Kidney glomerular epithelial cell (primary cell): ENCODE measurements around the gene PLXNB3.
"Not testable (repeated sequence)": the region's sequence is repeated elsewhere in the genome, so short reads cannot be mapped to it uniquely, and the experiment has no call there.

Experiments used
- DNase-seq: peaks from one replicate; lab custom pipeline; 2025; lab: John Stamatoyannopoulos, UW

Gene PLXNB3

GRCh38 chrX:153763989-153764755 lies at the start of gene PLXNB3:
PLXNB3 (plus strand) TSS chrX:153764249; CDS start chrX:153765536, 1,287 bp downstream.
- DNase-seq: peak; percentile 22

- DNase-seq: no peak
Observed at GRCh38 chrX:153714256-153714655, 49.8 kb upstream of the PLXNB3 start.

DNA sequence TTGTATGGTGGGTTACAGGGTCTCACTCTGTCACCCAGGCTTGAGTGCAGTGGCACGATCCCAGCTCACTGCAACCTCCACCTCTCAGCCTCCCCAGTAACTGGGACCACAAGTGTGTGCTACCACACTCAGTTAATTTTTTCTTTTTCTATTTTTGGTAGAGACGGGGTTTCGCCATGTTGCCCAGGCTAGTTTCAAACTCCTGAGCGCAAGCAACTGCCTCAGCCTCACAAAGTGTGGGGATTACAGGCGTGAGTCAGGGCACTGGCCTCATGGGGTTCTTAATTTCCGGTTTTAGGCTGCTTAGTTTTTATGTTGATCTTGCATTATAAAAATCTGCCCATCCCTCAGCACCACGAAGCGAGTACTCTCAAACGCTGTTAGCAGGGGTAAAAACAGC lies 46.6 kb upstream of the PLXNB3 start:
- no peak for DNase-seq

DNA sequence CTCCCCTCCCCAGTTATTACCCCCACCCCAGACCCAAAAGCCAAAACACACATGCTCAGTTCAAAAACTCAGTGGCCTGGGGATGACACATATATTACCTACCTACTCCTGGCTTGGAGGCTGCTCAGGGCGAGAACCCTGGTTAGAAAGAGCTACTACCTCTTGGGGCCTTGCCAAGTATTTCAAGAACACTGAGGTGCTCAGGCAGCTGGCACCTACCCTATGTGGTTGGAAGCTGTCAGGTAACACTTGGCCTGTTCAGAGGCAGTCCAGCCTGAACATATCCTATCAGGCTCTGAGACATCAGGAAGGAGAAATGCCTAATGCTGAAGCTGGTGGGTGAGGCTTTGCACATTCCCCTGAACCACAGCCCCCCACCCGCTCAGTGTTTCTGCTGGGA lies 44.8 kb upstream of the PLXNB3 start:
- no peak for DNase-seq

DNA sequence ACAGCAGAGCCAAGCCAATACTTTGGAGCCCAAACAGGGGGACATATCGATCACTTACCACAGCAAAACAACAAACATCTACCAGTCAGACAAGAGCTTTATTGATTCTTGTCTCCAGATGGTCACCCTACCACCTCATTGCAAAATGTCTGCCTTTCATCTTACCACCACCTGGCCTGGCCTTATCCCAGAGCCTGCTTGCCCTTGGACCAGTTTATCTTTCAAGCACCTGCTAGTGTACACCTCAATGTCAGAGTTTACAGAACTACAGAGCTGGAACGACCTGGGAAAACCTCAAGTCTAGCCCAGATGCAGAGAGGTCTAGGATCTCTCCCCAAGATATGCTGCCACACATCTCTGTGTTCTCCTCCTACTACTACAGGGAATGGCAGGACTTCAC lies 44.3 kb upstream of the PLXNB3 start:
- no peak for DNase-seq

DNA sequence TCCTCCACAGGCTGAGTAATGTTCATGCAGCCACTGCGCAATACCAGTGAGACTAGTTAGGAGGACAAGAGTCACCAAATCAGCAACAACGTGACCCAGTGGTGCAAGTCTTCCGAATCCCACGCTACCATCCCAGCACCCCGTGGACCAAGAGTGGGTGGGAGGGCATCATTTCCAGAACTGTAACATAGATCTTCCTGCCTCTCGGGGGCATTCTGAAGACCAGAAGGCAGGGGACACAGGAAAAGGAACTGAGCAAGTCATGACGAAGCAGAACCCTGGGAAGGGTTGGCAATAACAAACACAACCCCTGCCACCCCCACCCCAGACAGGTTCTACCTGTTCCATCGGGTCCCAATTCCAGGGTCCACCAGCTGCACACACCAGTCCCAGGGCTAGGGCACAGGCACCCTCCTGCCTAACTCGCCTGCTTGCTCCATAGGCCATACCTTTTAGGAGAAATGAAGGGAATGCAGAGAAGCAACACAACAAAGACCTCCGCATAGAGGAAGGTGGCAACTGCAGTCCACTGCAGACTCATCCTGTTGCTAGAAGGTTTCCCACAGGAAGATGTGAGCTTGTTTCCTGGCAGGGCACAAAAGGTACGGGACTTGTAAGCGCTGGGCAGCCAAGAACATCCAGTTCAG lies 41.2 kb upstream of the PLXNB3 start:
- DNase-seq: no peak

DNA sequence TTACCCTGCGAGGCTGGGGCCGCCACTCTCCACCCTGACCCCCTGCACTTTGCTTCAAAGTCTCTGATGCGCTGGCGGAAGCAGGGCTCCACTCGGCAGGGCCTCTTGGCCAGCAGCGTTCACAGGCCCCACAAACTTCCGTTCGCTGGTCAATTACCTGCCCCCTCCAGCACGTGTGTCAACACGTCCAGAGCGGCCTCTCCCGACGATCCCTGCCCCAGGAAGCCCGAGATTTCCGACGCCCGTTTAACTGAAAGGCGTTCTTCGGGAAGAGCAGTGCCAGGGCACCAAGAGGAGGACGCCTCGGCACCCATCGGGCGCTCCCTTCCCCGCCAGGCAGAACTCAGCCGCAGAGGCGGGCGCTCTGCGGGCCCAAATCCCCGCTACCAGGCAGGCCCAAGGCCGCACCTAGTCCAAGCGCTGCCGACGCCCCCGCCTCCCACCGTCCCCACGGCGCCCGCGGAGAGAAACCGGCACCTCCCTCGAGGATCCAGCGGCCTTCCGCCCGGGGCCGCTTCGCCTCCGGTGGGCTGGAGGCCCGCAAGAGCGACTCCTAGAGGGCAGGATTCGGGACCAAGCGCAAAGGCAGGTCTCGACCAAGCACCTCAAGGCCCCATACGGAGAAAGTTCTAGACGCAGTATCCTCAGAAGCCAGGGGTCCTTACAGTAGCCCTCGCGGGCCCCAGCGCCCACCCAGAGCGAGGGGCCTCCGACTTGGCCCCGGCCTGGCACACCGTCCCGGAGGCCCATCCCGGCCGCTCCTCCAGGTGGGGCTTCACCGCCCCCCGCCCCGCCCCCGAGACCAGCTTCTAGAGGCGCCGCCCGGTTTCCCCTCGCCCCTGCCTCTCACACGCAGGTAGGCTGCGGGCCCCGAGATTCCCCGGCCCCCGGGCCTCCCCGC lies 40.4 kb upstream of the PLXNB3 start:
- DNase-seq: no peak

DNA sequence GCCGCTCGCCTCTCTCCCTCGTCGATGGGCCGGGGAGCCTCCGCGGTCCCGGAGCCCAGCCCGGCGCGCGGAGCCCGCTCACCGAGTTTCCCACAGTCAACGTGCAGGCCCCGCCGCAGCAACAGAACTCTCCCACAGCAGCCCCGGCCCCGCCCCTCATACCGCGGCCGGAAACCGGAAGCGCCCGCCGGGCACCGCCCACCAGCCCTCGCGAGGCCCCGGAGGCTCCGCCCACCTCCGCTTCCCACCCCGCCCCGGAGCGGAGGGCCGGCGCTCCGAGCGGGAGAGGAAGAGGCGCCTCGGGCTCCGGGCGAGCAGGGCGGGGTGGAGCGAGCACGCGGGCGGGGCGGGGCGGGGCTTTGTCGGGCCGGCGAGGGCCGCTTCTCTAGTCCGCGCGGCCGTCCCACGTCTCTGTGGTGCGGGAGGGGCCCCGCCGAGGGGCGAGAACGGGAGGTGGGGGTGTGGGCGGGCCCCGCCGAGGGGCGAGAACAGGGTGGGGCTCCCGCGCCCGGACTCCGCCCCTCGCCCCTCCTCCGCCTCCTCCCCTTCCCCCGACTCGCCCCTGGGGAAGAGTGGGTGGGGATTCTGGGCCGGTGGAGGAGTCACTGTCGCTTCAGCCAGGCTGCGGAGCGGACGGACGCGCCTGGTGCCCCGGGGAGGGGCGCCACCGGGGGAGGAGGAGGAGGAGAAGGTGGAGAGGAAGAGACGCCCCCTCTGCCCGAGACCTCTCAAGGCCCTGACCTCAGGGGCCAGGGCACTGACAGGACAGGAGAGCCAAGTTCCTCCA lies 39.6 kb upstream of the PLXNB3 start, which contains the start of the genes ABCD1 and BCAP31:
Gene ABCD1, plus strand, starts transcription at position 605 of the 787 bp plus-strand sequence. CDS start 411 bp downstream, outside the sequence.
Gene BCAP31, minus strand, starts transcription at position 136 of the 787 bp plus-strand sequence. CDS start 1,143 bp downstream, outside the sequence.
- DNase-seq: peak; percentile 78

GRCh38 chrX:153725039-153725831 lies 38.8 kb upstream of the PLXNB3 start:
- DNase-seq: no peak

DNA sequence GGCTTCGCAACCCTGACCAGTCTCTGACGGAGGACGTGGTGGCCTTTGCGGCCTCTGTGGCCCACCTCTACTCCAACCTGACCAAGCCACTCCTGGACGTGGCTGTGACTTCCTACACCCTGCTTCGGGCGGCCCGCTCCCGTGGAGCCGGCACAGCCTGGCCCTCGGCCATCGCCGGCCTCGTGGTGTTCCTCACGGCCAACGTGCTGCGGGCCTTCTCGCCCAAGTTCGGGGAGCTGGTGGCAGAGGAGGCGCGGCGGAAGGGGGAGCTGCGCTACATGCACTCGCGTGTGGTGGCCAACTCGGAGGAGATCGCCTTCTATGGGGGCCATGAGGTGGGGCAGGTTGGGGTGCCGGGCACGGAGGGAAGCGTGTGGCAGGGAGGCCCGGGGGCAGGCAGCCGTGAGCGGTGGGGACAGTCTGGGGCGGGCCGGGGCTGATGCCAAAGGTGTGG lies 38.2 kb upstream of the PLXNB3 start:
- DNase-seq: no peak

GRCh38 chrX:153726286-153727122 lies 37.5 kb upstream of the PLXNB3 start:
- no peak for DNase-seq

GRCh38 chrX:153727123-153727931 lies 36.7 kb upstream of the PLXNB3 start:
- no peak for DNase-seq

GRCh38 chrX:153728095-153728494 lies 36.0 kb upstream of the PLXNB3 start:
- DNase-seq: no peak

DNA sequence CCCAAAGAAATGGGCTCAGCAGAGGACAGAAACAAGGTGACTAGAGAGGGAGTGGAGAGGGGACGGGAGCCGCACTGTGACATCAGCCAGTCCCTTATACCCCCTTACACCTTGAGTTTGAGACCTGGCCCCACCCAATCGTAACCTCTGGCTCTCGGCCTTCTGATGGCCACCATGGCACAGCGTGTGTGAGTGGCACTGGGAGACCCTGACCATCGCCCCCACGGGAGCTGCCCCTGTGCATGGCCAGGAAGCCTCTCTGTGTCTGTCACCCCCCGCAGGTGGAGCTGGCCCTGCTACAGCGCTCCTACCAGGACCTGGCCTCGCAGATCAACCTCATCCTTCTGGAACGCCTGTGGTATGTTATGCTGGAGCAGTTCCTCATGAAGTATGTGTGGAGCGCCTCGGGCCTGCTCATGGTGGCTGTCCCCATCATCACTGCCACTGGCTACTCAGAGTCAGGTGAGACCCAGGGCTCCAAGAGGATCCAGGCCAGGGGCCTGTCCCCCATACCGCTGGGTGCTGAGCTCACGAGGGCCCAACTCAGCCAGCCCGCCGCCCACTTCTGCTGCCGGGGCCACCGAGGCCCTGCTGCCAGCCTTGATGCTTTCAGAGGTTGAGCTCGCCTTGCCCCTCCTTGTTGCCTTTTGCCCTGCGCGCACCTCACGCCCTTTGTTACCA lies 35.0 kb upstream of the PLXNB3 start:
- no peak for DNase-seq

DNA sequence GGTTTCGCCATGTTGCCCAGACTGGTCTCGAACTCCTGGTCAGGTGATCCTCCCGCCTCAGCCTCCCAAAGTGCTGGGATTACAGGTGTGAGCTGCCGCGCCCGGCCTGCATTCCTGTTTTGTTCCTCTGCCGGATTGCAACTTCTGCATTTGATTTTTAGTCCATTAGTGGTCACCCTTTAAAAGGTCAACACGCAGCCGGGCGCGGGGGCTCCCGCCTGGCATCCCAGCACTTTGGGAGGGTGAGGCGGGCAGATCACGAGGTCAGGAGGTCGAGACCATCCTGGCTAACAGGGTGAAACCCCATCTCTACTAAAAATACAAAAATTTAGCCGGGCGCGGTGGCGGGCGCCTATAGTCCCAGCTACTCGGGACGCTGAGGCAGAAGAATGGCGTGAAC lies 33.9 kb upstream of the PLXNB3 start:
- DNase-seq: not testable (repeated sequence)

DNA sequence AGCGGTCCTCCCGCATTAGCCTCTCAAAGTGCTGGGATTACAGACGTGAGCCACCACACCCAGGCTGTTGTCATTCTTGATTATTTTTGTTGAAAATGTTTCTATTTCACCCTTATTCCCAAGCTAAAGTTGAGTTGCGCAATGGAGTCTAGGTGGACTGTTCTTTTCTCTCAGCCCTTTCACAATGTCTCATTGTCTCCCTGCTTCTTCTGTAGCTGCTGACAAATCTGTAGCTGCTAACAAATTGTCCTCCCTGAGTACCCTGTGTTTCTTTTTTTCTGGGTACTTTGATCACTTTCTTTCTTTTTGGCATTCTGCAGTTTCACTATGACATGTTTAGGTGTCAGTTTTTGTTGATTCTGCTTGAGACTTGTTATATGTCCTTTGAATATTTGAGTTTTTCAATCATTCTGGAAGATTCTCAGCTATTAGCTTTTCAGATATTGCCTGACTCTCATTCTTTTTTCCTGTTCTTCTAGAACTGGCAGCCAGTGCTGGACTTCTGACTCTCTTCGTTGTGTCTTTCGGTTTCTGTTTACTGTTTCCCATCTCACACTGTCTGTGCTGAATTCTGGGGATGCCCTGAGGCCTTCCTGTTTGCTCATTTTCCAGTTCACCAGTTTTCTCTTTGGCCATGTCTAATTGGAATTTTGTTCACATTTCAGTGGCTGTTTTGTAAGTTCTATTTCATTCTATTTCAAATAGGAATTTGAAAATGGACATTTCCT lies 32.8 kb upstream of the PLXNB3 start:
- DNase-seq: no peak

DNA sequence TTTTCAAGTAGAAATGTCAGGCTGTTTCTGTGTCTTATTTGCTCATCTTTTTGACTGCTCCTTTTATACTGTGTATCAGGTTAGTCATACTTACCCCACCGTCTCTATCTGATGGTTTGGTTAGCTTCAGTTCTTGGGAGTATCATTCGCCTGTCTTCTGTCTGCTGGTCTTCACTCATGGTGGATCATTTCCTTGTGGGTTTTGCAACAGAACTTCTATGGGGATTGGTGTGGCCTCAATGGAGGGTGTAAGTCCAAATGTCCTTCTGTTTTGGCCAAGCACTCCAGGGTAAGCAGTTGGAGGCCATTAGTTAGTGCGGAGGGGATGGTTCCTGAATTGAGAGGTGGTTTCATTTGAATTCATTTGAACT lies 32.2 kb upstream of the PLXNB3 start:
- no peak for DNase-seq

- DNase-seq: no peak
Observed at GRCh38 chrX:153732401-153732800, 31.6 kb upstream of the PLXNB3 start.
